Renal pelvis (tissue), 12 donors: ENCODE data around the gene PPP4R3C. TPM values are rescaled to one million over a fixed set of nuclear protein-coding genes. Genes with fewer than 3 reads are reported as not detected.
"Not testable (repeated sequence)": the region's sequence is repeated elsewhere in the genome, so short reads cannot be mapped to it uniquely, and the experiment has no call there.

Experiments used
- DNase-seq: peaks from one replicate; pipeline ENCODE4 v3.0.0-alpha.2; 2013
- long read RNA-seq, 16 experiments: transcript quantifications; one replicate each; lab custom pipeline, GENCODE V29; 2026
- polyA plus RNA-seq, 3 donors: library from polyadenylated mRNA; unstranded; fragments of 120-200 nt; gene quantifications; one replicate each; pipeline ENCODE4 v1.2.1, GENCODE V29; 2013; ENCODE audit not compliant: insufficient read length in 3 of 3

PPP4R3C gene
- polyA plus RNA-seq = not detected
- long read RNA-seq, donor 1 = 0 reads
- long read RNA-seq, donor 2 = 0 reads
- long read RNA-seq, donor 3 = 0 reads
- long read RNA-seq, donor 4 = 0 reads
- long read RNA-seq, donor 5 = 0 reads
- long read RNA-seq, donor 6 = 0 reads
- long read RNA-seq, donor 7 = 0 reads
- long read RNA-seq, donor 8 = 0 reads
- long read RNA-seq, donor 9 = 0 reads
- long read RNA-seq, donor 10 = 0 reads
- long read RNA-seq, donor 11 = 0 reads
- long read RNA-seq, donor 12 = 0 reads
- long read RNA-seq, donor 13 = 0 reads
- long read RNA-seq, donor 14 = 0 reads
- long read RNA-seq, donor 15 = 0 reads
- long read RNA-seq, donor 16 = 0 reads

DNA sequence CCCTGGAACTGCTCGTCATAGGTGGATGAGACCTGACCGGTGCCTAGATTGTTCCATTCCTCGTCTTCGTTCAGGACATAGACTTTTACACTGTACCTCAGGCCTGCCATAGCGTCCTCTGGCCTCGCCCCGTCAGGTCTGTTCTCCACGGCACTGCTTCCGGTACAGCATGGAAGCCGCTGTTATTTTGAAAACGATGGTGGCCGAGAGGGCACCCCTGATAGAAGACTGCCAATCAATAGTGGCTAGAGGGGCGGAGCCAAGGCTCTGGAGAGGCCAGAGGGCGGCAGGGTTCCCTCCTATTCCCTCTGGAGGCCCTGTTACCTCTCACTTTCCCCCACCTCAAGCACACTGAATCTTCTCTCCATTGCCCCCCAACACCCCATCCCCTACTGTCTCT is at the start of gene PPP4R3C:
Gene PPP4R3C (minus strand): TSS at position 155 of the 400 bp plus-strand sequence. CDS start 45 bp downstream, at position 110.
- no peak for DNase-seq

DNA sequence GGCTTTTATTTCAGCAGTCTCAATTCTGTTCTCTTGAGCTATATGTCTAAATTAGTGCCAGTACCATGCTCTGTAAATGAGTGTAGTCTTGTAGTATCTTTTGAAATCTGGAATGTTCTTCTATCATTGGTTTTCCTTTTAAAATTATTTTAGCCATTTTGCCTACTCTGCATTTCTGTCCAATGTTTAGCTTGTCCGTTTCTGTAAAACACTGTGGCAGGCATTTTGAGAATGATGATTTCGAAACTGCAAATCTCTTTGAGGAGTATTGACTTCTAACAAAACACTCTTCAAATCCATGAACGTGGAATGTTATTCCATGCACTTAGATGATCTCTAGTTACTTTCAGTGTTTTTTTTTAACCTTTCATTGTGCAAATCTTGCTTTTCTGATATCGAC is 28.3 kb upstream of the PPP4R3C start:
- no peak for DNase-seq

DNA sequence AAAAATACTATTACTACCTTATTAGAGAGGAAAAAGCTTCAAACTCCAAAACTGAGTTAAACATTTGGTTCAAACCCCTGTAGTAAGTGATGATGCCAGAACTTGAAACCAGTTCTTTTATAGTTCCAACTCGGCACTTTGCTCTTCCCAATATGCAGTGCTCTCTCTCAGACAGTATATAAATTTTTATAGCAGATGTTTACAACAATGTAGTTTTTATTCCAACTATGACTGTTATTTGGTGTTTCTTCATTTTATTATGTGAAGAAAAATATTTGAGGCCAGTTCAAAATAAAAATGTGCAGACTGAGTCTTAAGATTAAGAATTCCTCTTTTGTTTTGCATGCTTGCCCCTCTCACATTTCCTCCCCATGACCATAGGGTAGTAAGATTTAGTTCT is 2.9 kb upstream of the PPP4R3C start:
- DNase-seq = no peak

DNA sequence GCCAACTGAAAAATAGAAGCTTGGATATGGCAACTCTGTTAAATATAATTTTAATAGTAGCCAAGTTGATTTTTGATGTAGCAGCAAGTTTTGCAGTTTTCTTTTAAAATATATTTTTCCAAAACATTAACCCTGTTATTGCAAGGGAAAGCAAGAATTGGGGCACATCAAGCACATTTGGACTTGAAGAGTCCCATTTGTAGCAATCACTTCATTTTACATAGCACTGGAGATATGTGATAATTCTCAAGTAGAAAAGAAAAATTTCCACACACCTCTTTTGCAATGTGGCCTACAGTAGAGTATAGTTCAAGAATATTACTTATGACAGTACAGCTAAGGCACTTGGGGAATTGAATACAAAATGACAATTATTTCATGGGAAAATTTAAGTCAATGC is 1.9 kb upstream of the PPP4R3C start:
- no peak for DNase-seq

DNA sequence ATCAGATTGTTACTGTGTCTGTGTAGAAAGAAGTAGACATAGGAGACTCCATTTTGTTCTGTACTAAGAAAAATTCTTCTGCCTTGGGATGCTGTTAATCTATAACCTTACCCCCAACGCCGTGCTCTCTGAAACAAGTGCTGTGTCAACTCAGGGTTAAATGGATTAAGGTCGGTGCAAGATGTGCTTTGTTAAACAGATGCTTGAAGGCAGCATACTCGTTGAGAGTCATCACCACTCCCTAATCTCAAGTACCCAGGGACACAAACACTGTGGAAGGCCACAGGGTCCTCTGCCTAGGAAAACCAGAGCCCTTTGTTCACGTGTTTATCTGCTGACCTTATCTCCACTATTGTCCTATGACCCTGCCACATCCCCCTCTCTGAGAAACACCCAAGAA is 4.0 kb downstream of the PPP4R3C start:
- not testable (repeated sequence) for DNase-seq

DNA sequence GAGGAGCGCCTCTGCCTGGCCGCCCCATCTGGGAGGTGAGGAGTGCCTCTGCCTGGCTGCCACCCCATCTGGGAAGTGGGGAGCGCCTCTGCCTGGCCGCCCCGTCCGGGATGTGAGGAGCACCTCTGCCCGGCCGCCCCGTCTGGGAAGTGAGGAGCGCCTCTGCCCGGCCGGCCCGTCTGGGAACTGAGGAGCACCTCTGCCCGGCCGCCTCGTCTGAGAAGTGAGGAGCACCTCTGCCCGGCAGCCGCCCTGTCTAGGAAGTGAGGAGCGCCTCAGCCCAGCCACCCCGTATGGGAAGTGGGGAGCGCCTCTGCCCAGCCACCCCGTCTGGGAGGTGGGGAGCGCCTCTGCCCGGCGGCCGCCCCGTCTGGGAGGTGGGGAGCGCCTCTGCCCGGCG is 4.6 kb downstream of the PPP4R3C start:
- DNase-seq = not testable (repeated sequence)

DNA sequence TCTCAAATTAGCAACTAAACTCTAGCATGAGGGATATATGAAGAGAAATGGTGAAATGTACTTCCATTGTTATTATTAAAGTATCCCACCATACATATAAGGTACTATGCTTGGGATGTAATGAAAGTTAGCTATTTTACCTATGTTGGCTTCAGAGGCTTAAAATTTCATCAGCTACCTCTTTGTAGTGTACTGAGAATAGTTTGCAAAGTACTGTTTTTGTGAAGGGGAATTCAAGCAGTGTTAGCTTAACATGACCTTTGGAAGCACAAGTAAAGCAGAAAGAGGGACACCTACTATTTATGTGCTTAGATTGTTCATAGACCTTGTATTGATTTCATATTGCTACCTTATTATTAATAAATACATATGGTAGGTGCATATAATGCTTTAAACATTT is 11.8 kb downstream of the PPP4R3C start:
- DNase-seq = no peak

DNA sequence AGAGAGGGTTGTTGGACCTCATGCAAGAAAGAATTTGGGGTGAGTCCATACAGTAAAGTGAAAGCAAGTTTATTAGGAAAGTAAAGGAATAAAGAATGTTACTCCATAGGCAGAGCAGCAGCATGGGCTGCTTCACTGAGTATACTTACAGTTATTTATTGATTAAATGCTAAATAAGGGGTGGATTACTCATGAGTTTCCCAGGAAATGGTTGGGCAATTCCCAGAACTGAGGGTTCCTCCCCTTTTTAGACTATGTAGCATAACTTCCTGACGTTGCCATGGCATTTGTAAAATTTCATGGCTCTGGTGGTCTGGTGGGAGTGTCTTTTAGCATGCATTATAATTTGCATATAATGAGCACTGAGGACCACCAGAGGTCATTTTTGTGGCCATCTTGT is 16.7 kb downstream of the PPP4R3C start:
- no peak for DNase-seq

DNA sequence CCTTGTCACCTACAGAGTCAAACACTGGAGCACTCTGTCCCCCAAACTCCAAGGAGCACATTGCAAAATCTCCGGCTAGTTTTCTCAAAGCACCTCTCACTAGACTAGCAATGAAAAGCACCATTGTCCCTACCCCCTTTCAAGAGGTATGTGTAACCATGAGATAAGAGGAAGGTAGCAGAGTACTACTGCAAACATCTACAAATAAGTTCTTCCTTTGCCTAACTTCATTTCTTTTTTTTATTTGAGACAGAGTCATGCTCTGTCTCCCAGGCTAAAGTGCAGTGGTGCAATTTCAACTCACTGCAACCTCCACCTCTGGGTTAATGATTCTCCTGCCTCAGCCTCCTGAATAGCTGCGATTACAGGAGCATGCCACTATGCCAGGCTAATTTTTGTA is 17.7 kb downstream of the PPP4R3C start:
- DNase-seq = no peak

DNA sequence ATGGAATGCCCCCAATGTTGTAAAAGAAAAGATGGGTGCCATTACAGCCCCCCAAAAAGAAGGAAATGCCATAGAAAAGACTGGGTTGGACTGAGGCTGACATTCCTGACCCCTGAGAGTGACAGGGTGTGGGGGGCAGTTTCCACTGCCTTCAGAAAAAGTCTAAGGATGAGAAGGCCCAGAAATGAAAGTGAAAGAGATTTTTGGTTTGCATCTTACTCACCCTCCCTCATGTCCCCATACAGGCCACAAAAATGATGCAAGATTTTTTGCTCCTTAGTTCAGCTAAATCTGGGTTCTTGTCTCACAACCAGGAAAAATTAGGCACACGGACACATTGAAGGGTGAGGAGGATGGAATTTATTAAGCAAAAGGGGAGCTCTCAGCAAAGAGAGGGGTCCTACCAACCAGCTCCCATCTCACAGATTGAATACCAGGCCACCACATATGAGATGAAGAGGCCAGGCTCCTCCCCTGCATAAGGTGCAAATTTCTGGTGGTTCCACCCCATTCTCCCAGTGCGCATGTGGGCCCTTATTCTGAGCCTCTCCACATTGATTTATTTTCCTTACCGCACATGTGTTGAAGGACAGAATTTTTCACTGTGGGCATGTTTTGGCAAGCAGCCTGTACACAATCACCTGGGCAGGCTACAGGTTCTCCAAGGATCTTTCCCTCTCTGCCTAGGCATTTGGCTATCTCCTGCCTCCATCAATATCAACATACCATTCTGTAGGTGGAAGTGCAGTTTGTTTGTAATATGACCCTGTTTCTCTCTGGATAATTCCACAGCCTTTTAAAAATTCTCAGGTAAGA is 18.8 kb downstream of the PPP4R3C start:
- DNase-seq = no peak

DNA sequence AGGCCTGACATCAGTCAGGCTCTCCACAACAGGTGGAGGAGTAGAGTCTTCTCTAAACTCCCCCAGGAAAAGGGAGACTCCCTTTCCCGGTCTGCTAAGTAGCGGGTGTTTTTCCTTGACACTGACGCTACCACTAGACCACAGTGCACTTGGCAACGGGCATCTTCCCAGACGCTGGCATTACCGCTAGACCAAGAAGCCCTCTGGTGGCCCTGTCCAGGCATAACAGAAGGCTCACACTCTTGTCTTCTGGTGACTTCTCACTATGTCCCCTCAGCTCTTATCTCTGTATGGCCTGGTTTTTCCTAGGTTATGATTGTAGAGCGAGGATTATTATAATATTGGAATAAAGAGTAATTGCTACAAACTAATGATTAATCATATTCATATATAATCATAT is 20.7 kb downstream of the PPP4R3C start:
- DNase-seq = not testable (repeated sequence)

DNA sequence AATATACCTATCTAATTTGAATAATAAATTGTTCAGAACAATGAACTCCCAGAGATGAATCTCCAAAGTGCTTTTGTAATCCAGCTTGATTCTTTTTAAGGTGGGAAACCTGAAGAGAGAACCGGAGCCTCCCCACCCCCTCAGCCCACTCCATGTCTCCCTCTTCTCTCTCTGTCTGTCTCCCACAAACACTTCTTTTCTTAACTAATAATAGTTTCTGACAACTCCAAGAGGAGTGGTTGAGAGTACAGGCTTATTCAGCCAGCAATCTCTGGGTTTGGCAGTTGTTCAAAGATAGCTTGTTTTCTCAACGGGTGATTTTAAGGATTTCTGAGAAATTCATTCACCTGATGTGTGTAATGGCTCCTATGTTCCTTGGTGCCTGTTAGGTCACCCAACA is 23.4 kb downstream of the PPP4R3C start:
- no peak for DNase-seq

DNA sequence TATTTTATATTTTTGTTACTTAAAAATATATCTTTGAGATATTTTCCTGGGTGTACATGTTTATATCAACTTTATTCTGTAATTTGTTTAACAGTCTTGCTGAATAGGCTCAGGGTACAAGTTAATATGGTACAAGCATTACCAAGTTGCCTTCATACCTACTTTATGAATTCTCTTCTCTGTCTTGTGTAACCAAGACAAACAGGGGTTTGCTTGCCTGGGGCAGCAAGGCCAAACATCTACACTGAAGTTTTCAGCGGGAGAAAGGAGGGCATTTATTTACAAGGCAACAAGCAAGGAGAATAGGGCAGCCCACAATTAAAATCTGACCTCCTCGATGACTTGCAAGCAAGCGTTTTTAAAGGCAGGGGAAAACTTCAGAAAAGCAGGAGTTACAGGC is 24.2 kb downstream of the PPP4R3C start:
- no peak for DNase-seq

DNA sequence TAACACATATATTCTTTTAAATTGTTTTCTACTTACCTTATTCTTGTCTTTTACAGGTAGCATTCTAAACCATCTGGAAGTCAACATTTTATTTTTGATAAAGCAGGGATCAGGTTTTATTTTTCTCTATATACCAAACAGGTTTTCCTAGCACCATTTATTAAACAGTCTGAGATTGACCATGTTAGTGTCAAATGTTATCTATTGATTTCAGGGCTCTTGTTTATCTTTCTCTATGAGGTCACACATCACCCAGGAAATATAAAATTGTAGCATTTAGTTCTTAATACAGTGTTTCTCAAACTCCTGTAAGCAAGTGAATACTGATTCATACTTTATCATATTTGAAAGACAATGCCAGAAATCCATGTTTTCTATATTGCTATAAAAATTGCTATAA is 28.1 kb downstream of the PPP4R3C start:
- no peak for DNase-seq

Other genes starting within 250 kb of the PPP4R3C start
- not detected for gene DCAF8L2, start 127.0 kb upstream of the PPP4R3C start, polyA plus RNA-seq